BE2C (cell line): ENCODE results near the gene TM4SF4.

Experiments
- DNase-seq: peaks from one replicate; pipeline ENCODE4 v3.0.0-alpha.2; 2020
- H3K27me3 ChIP-seq: fragments of 250-450 bp; sonication (Bioruptor Pico); 2 replicates; pipeline ENCODE4 v1.5.1; 2020; ENCODE audit warnings: mild to moderate bottlenecking
- H3K36me3 ChIP-seq: fragments of 250-450 bp; sonication (Bioruptor Pico); 2 replicates; pipeline ENCODE4 v1.5.1; 2020; ENCODE audit warnings: mild to moderate bottlenecking
- H3K4me1 ChIP-seq: fragments of 250-450 bp; sonication (Bioruptor Pico); 2 replicates; pipeline ENCODE4 v1.5.1; 2020
- H3K4me3 ChIP-seq: 2 replicates; pipeline ENCODE4 v1.5.1; 2011; ENCODE audit warnings: low read depth, low read length
- H3K9me3 ChIP-seq: fragments of 250-450 bp; sonication (Bioruptor Pico); 2 replicates; pipeline ENCODE4 v1.5.1; 2020
- TF ChIP-seq, protein P1 (sequence below): IDR thresholded peaks from 2 replicates; pipeline ENCODE4 v1.5.1; 2012; ENCODE audit warnings: mild to moderate bottlenecking, low read depth, low read length

The TM4SF4 gene

DNA sequence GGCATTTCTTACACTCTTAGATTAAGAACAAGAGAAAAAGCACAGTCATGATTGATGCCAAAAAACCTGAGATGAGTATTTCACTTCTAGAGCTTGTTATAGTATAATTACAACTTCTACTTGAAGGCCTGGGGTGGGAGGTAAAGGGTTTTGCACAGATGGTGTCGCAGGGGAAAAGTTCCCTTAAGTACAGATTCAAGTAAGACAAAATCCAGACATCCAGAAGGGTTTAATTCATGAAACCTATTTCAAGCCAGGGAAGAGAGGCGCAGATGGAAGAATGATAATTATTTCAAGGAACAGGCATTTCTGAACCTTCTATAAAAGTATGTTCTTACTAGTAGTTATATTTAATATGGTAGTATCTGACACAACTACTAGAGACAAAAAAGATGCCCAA, 70.6 kb downstream of the TM4SF4 start:
- TF ChIP-seq, protein P1, sequence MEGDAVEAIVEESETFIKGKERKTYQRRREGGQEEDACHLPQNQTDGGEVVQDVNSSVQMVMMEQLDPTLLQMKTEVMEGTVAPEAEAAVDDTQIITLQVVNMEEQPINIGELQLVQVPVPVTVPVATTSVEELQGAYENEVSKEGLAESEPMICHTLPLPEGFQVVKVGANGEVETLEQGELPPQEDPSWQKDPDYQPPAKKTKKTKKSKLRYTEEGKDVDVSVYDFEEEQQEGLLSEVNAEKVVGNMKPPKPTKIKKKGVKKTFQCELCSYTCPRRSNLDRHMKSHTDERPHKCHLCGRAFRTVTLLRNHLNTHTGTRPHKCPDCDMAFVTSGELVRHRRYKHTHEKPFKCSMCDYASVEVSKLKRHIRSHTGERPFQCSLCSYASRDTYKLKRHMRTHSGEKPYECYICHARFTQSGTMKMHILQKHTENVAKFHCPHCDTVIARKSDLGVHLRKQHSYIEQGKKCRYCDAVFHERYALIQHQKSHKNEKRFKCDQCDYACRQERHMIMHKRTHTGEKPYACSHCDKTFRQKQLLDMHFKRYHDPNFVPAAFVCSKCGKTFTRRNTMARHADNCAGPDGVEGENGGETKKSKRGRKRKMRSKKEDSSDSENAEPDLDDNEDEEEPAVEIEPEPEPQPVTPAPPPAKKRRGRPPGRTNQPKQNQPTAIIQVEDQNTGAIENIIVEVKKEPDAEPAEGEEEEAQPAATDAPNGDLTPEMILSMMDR, result no peak
- Histone ChIP-seq H3K4me1 (peaks cover 5% of the 10 kb centered on the region), H3K4me3 (no peak overlapping the region), H3K9me3 (no peaks in the 10 kb centered on the region), H3K36me3 (no peaks in the 10 kb centered on the region), H3K27me3 (no peaks in the 10 kb centered on the region)
- no peak for DNase-seq

DNA sequence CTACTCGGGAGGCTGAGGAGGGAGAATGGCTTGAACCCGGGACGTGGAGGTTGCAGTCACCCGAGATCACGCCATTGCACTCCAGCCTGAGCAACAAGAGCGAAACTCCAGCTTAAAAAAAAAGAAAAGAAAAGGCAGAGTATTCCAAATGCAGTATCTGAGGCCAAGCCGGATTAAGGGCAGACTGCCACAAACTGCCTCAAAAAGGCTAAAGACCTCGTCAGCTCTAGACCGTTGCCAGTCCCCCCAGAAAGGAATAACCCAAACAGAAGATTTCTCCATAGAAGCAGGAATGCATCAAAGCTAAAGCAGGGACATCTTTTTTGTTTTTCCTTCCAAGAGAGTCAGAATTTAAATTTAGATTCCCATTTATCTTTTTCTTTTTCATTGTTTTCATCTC, 72.9 kb downstream of the TM4SF4 start:
- TF ChIP-seq, protein P1, result no peak
- Histone ChIP-seq H3K9me3 (no peaks in the 10 kb centered on the region), H3K4me3 (no peak overlapping the region), H3K36me3 (no peaks in the 10 kb centered on the region), H3K4me1 (peaks cover 5% of the 10 kb centered on the region), H3K27me3 (no peaks in the 10 kb centered on the region)
- no peak for DNase-seq

DNA sequence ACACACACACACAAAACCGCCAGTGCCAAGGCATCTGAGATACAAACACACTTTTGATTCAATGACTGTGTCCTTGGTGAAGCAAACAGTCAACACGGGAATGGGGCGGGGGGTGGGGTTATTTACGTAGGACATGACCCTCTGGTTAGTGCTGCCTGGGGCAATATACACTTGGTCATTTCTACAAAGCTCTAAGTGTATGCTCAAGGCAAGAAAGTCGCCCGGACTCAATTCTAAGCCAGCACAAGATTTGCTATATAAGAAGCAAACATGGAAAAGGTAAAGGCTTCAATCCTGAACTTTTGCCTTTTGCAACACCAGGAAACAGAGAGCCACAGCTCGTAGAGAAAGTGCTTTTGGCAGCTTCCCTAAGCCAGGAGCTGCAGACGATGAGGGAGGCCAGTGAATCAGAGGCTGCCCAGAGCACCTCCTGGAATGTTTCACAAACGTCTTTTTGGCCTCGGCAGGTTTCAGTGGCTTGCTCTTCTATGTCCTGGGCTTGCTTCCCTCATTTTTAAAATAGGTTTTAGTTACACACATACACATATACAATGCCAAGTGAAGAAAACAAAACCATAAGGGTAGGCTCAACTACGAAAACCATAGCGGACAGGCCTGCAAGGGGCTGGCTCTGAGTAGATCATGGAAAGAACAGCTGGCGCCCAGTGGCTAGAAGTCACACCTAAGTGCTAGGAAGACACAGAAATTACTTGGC, 73.6 kb downstream of the TM4SF4 start:
- H3K4me3 ChIP-seq, result no peak overlapping the region
- H3K36me3 ChIP-seq, result no peaks in the 10 kb centered on the region
- no peaks in the 10 kb centered on the region for H3K27me3 ChIP-seq
- no peaks in the 10 kb centered on the region for H3K9me3 ChIP-seq
- DNase-seq, result no peak
- no peaks in the 10 kb centered on the region for H3K4me1 ChIP-seq
- TF ChIP-seq, protein P1, result no peak

DNA sequence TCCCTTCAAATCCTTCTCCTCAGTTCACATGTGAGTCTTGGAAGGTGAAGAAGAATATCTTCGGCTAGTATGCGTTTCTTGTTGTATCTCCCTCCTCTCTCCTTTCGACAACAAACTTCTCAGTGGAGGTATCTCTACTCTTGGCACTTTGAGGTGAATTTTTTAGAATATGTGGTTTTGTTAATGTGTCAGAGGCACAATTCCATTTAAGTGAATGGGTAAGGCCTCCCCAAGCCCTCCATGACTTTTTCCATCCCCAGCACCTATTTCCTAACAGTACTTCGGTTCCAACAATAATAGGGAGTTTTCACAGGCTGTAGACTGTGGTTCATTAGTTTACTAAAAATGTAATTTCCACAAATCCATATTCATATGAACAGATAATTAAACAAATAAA, 74.2 kb downstream of the TM4SF4 start:
- Histone ChIP-seq H3K9me3 (no peaks in the 10 kb centered on the region), H3K36me3 (no peaks in the 10 kb centered on the region), H3K4me1 (no peaks in the 10 kb centered on the region), H3K27me3 (no peaks in the 10 kb centered on the region), H3K4me3 (no peak overlapping the region)
- no peak for DNase-seq
- TF ChIP-seq, protein P1, result no peak

DNA sequence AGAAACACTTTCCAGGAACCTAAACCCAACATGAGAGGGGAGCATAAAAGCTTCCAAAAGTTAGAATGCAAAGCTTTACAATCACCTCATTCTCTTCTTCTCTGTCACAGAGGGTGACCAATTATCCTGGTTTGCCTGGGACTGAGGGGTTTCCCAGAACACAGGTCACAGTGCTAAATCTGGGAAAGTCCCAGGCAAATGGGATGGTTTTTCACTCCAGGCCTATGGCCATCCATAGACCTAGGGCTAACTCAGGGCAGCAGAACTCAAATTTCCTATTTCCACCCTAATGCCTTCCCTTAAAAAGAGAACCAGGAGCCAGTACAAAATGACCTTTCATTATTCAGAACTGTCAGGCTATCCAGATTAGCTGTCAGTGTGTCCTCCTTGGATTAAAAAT, 77.0 kb downstream of the TM4SF4 start:
- Histone ChIP-seq H3K27me3 (no peaks in the 10 kb centered on the region), H3K4me1 (peaks cover 4% of the 10 kb centered on the region; the same call in 1 of the 2 replicates), H3K9me3 (no peaks in the 10 kb centered on the region), H3K36me3 (no peaks in the 10 kb centered on the region), H3K4me3 (no peak overlapping the region)
- DNase-seq, result no peak
- TF ChIP-seq, protein P1, result no peak

DNA sequence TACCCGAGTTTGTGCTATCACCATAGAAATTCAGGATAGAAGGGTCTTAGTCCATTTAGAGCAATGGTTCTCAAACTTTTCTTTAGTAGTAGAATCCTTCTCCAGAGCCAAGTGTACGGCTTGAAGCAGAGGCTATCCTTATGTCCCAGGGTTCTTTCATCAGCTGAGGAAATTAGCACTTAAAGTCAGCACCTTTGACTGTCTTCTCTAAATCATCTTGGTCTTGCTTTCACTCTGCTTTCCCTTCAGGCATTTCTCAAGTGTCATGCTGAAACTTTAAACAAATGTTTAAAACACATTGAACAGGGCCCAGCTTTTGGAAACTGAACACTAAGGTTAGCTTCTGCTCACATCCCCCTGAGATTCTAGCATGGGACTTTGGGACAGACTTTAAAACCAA, 78.2 kb downstream of the TM4SF4 start:
- Histone ChIP-seq H3K27me3 (no peaks in the 10 kb centered on the region), H3K4me1 (peaks cover 4% of the 10 kb centered on the region; the same call in 1 of the 2 replicates), H3K36me3 (no peaks in the 10 kb centered on the region), H3K4me3 (no peak overlapping the region), H3K9me3 (no peaks in the 10 kb centered on the region)
- no peak for DNase-seq
- TF ChIP-seq, protein P1, result no peak
